SJCRH30 (cell line): ENCODE measurements around the gene ACSM6. TPM values are rescaled to one million over a fixed set of nuclear protein-coding genes. Genes with fewer than 3 reads are reported as not detected.
"Not testable (repeated sequence)": the region's sequence is repeated elsewhere in the genome, so short reads cannot be mapped to it uniquely, and the experiment has no call there.

Source experiments
- DNase-seq, 2 experiments: peaks; one replicate each; pipeline ENCODE4 v3.0.0-alpha.2; 2015 to 2020
- H3K27ac ChIP-seq: fragments of 250-450 bp; sonication (Bioruptor Pico); 2 replicates; pipeline ENCODE4 v1.5.1; 2020; ENCODE audit warnings: mild to moderate bottlenecking, moderate library complexity
- H3K27me3 ChIP-seq: fragments of 250-450 bp; sonication (Bioruptor Pico); 2 replicates; pipeline ENCODE4 v1.5.1; 2020; ENCODE audit warnings: mild to moderate bottlenecking, moderate library complexity
- H3K36me3 ChIP-seq: fragments of 250-450 bp; sonication (Bioruptor Pico); 2 replicates; pipeline ENCODE4 v1.5.1; 2020; ENCODE audit warnings: mild to moderate bottlenecking, moderate library complexity
- H3K4me1 ChIP-seq: fragments of 250-450 bp; sonication (Bioruptor Pico); 2 replicates; pipeline ENCODE4 v1.5.1; 2020; ENCODE audit warnings: mild to moderate bottlenecking, moderate library complexity
- H3K4me3 ChIP-seq: fragments of 250-450 bp; sonication (Bioruptor Pico); 2 replicates; pipeline ENCODE4 v1.5.1; 2020; ENCODE audit warnings: mild to moderate bottlenecking, moderate library complexity
- H3K9me3 ChIP-seq: fragments of 250-450 bp; sonication (Bioruptor Pico); replicated peaks from 2 replicates; pipeline ENCODE4 v1.5.1; 2020; ENCODE audit warnings: mild to moderate bottlenecking, moderate library complexity
- total RNA-seq: library from RNA; depleted of rRNA; stranded (reverse); fragments of >200 nt; shearing (Covaris generic); gene quantifications from 2 replicates; pipeline ENCODE4 v1.2.3, GENCODE V29; 2014

Gene ACSM6
- total RNA-seq, 1 experiment from 2014 or later: 0.08 TPM

DNA sequence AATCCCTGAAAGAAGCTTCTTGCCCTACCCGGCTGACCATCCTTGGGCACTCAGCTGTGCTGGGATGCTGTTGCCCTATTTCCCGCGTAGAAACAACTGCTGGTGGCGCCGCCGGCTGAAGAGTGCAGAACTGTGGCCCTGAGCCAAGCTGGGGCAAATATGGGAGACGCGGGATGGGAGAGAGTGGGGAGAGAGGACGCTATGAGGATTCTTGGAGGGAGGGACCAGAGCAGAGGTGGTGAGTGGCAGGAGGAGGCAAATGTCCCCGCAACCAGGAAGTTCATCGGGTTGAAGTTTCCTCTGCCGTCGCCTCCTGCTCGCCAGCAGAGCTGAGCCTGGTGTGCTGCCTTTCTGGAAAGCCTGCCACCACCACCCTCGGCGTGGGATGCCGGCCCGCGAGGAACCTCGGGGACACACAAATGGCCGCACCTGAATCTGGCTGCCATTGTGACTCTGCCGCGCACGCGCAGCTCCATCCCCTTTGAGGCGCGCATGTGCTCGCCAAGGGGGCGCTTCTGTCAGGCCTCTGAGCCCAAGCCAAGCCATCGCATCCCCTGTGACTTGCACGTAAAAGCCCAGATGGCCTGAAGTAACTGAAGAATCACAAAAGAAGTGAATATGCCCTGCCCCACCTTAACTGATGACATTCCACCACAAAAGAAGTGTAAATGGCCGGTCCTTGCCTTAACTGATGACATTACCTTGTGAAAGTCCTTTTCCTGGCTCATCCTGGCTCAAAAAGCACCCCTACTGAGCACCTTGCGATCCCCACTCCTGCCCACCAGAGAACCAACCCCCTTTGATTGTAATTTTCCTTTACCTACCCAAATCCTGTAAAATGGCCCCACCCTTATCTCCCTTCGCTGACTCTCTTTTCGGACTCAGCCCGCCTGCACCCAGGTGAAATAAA is 36.9 kb downstream of the ACSM6 start:
- Histone ChIP-seq H3K27ac (peak overlapping the region; percentile 96), H3K4me1 (peaks cover 31% of the 10 kb centered on the region)
- not testable (repeated sequence) for H3K27me3 ChIP-seq, H3K36me3 ChIP-seq, DNase-seq, H3K4me3 ChIP-seq, H3K9me3 ChIP-seq

DNA sequence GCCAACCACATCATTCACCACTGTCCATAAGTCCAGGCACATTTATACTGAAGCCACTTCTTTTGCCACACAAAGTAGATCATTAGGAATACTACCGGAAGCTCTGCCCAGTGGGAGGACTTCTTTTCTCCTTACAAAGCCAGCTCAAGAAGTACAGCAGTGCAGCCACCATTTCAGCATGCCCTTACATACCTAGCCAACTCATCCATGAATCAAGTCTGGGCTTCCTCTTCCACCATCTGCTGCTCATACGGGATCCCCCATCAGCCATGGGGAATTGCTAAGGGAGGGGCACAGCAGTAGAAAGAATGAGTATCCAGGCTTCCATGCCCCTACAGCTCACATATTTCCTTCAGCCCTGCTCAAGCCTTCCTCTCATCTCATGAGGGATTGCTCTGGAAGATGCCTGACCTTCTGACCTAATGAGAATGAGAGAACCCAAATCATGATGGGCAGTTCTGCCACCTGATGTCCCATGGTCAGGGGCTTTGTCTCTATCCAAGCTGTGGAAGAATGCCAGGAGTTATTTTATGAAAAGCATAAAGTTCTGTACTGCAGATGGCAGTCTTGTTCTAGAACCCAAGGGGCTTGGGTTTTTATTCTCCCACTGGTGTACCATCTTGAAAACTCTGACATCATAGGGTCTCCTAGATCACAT is 39.5 kb downstream of the ACSM6 start:
- H3K4me3 ChIP-seq: no peak overlapping the region
- peaks cover 27% of the 10 kb centered on the region for H3K4me1 ChIP-seq
- H3K27me3 ChIP-seq: no peaks in the 10 kb centered on the region
- H3K9me3 ChIP-seq: no peaks in the 10 kb centered on the region
- no peak for DNase-seq
- H3K36me3 ChIP-seq: no peaks in the 10 kb centered on the region
- H3K27ac ChIP-seq: no peak overlapping the region

DNA sequence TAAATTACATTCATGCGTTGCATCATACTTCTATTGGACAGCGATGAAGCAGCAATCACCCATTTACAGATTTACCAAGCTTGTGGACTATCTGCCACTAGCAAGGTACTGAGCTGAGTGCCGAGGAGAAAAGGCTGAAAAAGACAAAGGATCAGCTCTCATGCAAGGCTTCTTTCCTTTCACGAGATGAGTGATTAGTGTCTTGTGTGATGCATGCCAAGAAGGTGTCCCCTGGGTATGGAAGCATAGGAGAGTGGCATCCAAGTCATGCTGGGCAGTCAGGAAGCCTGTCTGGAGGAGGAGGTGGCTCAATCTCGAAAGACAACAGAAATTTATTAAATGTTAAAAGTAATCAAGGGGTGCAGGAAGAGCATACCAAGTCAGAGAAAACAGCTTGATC is 40.9 kb downstream of the ACSM6 start:
- DNase-seq: no peak
- H3K27ac ChIP-seq: no peak overlapping the region

DNA sequence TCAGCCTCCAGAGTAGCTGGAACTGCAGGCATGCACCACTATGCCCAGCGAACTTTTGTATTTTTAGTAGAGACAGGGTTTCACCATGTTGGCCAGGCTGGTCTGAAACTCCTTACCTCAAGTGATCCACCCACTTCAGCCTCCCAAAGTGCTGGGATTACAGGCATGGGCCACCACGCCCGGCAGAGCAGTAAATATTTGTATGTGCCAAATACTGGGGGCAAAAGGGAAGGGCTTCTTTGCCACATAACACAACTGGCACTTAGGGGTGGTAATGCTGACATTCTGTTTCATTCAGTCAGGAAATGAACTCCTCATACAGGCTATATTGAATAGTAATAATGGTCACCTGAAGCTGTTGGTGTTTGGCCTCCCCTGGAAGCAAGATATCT is 41.6 kb downstream of the ACSM6 start:
- Histone ChIP-seq H3K27ac (no peak overlapping the region), H3K27me3 (no peaks in the 10 kb centered on the region), H3K9me3 (no peaks in the 10 kb centered on the region), H3K4me3 (no peak overlapping the region), H3K4me1 (peaks cover 8% of the 10 kb centered on the region; the same call in 1 of the 2 replicates), H3K36me3 (no peaks in the 10 kb centered on the region; the same call in 1 of the 2 replicates)
- DNase-seq: no peak

More for the DNA sequence above, 40.9 kb downstream of the ACSM6 start:
- no peaks in the 10 kb centered on the region; the same call in 1 of the 2 replicates for H3K36me3 ChIP-seq
- H3K4me1 ChIP-seq: peaks cover 15% of the 10 kb centered on the region
- H3K4me3 ChIP-seq: no peak overlapping the region
- no peaks in the 10 kb centered on the region for H3K9me3 ChIP-seq
- no peaks in the 10 kb centered on the region for H3K27me3 ChIP-seq

DNA sequence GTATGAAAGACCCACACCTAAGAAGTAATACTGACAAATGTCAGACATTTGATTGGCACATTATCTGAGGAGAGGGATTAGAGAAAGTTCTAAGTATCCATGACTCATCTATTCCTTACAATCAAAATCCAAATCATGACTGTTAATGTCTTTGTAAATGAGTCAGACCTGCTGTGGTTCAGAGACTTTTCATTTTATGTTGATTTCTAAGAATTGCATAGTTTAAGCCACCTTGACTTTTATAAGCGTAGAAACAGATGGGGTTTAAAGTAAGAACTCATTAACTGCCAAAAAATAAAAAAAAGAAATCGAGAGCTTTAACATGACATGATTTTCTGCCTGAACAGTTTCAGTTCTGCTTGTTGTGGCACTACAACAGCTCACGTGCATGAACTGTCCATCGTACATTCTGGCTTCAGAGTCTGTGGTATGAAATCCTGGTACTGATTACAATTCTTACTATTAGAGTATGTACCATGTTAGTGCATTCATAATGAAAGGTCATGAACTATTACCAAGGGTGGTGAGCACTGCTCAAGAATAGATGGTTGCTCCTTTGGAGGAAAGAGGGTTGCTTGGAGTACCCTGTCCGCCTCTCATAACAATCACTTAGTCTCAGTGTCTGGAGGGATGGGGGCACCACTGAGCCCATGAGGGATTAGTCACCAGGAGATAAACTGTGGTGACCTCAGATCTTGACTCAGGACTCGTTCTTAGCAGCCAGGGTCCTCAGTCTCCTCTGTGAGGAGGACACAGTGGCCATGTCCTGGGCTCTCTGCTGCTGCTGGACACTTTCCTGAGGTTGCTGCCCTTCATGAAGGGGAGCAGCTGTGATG is 42.2 kb downstream of the ACSM6 start:
- Histone ChIP-seq H3K36me3 (no peaks in the 10 kb centered on the region; the same call in 1 of the 2 replicates), H3K27ac (no peak overlapping the region)

DNA sequence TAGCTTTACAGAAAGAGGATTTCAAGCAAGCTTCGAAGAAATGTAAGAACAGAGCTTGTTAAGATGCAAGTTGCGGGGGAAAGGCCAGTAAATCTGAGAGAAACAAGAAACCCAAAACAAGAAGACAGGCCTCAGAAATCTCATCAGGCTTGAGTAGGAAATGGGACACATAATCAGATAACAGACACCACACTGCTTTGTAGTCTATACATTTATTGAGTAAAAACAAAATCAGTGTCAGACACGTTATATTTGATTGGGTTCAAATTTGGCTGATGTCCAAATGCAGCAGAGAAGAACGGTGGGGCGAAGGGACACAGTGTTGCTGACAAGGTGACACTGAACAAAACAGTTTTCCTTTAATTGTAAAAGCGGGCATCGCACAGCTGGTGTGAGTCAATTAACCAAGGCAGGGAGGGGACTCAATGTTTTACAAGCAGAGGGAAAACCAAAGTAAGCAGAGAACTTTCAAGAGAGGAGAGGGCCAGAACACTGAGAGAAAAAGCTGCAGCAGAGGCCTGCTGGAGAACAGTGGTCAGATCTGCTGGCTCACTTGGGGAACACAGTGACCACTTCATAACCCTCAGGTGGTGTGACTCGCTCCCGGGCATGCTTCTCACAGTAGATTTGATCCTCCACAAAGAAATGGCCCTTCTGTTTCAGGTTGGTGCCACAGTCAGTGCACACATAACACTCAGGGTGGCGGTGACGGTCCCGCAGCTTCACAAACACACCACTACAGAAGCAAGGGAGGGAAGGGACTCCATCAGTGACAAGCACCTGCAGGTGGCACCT is 43.5 kb downstream of the ACSM6 start:
- Histone ChIP-seq H3K27me3 (no peaks in the 10 kb centered on the region), H3K27ac (no peak overlapping the region), H3K4me3 (no peak overlapping the region), H3K4me1 (peaks cover 12% of the 10 kb centered on the region; the same call in 1 of the 2 replicates), H3K36me3 (no peaks in the 10 kb centered on the region; the same call in 1 of the 2 replicates), H3K9me3 (no peaks in the 10 kb centered on the region)
- DNase-seq: no peak

More for the DNA sequence above, 42.2 kb downstream of the ACSM6 start:
- Histone ChIP-seq H3K4me3 (no peak overlapping the region), H3K4me1 (peaks cover 10% of the 10 kb centered on the region; the same call in 1 of the 2 replicates), H3K9me3 (no peaks in the 10 kb centered on the region), H3K27me3 (no peaks in the 10 kb centered on the region)
- no peak for DNase-seq

DNA sequence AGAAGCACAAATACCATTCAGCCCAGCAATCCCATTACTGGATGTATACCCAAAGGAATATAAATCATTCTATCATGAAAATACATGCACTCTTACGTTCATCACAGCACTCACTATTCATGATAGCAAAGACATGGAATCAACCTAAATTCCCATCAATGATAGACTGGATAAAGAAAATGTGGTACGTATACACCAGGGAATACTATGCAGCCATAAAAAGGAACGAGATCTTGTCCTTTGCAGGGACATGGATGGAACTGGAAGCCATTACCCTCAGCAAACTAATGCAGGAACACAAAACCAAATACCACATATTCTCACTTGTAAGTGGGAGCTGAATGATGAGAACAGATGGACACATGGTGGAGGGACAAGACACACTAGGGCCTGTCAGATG is 46.1 kb downstream of the ACSM6 start:
- H3K36me3 ChIP-seq, DNase-seq: not testable (repeated sequence)

DNA sequence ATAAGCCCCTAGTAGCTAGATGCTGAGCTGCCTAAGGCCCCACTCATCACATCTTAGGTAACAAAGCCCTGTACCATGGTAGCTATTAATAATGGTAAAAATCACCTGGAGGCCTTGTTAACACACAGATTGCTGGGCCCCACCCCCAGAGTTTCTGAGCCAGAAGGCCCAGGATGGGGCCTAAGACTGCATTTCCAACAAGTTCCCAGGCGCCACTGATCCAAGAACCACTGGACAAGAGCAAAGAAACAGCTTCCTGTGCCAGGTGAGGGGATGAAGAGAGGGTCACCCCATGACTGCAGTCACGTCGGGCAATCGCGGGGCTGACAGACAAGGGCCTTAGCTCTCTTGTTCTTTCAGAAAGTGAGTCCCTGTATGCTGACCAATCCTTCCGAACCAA is 46.8 kb downstream of the ACSM6 start:
- H3K4me1 ChIP-seq: peaks cover 10% of the 10 kb centered on the region; the same call in 1 of the 2 replicates
- no peaks in the 10 kb centered on the region for H3K9me3 ChIP-seq
- DNase-seq: no peak
- no peaks in the 10 kb centered on the region for H3K27me3 ChIP-seq
- no peak overlapping the region for H3K4me3 ChIP-seq
- no peaks in the 10 kb centered on the region; the same call in 1 of the 2 replicates for H3K36me3 ChIP-seq
- no peak overlapping the region for H3K27ac ChIP-seq

More for the DNA sequence above, 46.1 kb downstream of the ACSM6 start:
- not testable (repeated sequence) for H3K9me3 ChIP-seq, H3K27me3 ChIP-seq, H3K4me3 ChIP-seq, H3K27ac ChIP-seq
- H3K4me1 ChIP-seq: peaks cover 12% of the 10 kb centered on the region; the same call in 1 of the 2 replicates

DNA sequence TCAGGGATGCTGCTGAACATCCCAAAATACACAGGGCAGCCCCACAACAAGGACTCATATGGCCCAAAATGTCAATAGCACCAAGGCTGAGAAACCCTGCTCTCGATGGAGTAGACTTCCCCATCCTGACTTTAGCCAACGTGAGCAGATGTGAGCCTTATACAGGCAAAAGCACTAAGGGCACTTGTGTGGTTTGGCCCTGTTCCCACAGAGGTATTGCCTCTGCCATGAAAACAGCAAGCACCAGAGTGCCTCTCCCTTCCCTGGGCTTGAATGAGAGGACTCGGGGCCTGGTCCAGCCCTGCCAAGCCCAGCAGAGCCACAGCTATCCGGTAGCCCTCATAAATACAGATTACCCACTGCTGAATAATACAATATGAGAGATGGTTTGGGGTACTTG is 47.5 kb downstream of the ACSM6 start:
- DNase-seq: peak; percentile 41 to 55
- no peaks in the 10 kb centered on the region for H3K27me3 ChIP-seq
- peaks cover 6% of the 10 kb centered on the region; the same call in 1 of the 2 replicates for H3K4me1 ChIP-seq
- H3K9me3 ChIP-seq: no peaks in the 10 kb centered on the region
- no peak overlapping the region for H3K27ac ChIP-seq
- no peak overlapping the region for H3K4me3 ChIP-seq
- H3K36me3 ChIP-seq: no peaks in the 10 kb centered on the region; the same call in 1 of the 2 replicates

DNA sequence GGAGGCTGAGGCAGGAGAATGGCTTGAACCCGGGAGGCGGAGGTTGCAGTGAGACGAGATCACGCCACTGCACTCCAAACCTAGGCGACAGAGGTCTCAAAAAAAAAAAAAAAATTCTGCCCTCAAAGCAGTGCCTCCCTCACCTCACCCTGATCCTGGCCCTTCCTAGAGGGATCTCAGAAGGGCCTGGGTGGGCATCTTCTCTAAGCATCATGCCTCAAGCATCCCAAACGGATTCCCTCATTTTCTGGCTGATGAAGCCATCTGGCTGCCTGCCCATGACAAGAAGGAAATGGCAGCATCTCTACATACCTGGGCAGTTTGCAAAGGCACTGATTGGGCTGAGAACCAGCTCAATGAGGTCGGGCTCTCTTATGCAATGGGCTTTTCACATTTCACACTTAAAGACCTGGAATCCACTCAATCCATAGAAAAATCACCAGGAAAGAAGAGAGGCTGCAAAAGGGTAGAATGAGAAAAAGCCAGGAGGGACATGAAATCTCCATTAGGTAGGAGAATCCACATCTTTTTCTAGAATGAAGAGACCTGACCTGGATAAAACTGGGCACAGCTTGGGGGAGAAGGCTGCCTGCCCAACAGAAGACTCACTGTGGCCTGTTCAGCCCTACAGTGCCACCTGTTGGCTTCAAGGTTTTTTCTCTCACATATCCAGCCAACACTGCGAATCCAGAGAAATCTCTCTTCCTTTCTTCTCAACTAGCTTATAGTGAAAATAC is 48.7 kb downstream of the ACSM6 start:
- DNase-seq: peak; percentile 56 to 73
- peaks cover 4% of the 10 kb centered on the region; the same call in 1 of the 2 replicates for H3K4me1 ChIP-seq
- H3K27ac ChIP-seq: no peak overlapping the region
- no peaks in the 10 kb centered on the region for H3K27me3 ChIP-seq
- no peaks in the 10 kb centered on the region for H3K9me3 ChIP-seq
- H3K36me3 ChIP-seq: no peaks in the 10 kb centered on the region; the same call in 1 of the 2 replicates
- H3K4me3 ChIP-seq: no peak overlapping the region

DNA sequence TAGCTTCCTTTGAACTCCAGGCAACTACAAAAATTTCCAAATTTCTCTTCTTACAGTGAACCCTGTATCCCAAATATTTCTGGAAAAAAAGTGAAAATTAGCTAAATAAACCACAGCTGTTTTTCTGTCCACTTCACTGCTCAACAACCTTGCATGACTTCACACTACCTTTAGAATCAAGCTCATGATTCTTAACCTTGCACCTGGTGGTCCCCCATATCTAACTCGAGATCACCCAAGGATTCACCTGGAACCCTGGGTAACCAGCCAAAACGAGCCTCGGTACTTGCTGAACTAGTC is 49.2 kb downstream of the ACSM6 start:
- no peak for DNase-seq
- Histone ChIP-seq H3K4me1 (peaks cover 4% of the 10 kb centered on the region; the same call in 1 of the 2 replicates), H3K4me3 (no peak overlapping the region), H3K36me3 (no peaks in the 10 kb centered on the region; the same call in 1 of the 2 replicates), H3K27ac (no peak overlapping the region), H3K27me3 (no peaks in the 10 kb centered on the region), H3K9me3 (no peaks in the 10 kb centered on the region)

DNA sequence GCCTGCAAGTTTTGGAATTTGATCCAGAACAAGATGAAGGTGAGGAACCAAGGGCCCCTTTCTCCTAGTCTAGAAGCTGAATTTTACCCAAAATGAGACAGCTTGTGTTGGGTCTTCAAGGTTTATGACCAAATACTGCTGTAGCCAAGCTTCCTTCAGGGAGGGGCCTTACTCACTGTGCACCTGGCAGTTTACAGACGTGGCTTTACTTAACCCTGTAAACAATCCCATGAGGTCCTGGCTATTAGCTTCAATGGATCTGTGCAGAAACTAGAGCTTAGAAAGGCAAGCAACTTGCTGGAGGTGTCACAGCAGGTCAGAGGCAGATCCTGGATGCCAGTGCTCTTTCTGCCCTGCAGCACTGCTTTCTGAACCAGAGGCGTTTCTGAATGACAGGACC is 50.1 kb downstream of the ACSM6 start:
- Histone ChIP-seq H3K36me3 (no peaks in the 10 kb centered on the region; the same call in 1 of the 2 replicates), H3K4me1 (peaks cover 4% of the 10 kb centered on the region; the same call in 1 of the 2 replicates), H3K27ac (no peak overlapping the region), H3K27me3 (no peaks in the 10 kb centered on the region), H3K9me3 (no peaks in the 10 kb centered on the region), H3K4me3 (no peak overlapping the region)
- DNase-seq: no peak

DNA sequence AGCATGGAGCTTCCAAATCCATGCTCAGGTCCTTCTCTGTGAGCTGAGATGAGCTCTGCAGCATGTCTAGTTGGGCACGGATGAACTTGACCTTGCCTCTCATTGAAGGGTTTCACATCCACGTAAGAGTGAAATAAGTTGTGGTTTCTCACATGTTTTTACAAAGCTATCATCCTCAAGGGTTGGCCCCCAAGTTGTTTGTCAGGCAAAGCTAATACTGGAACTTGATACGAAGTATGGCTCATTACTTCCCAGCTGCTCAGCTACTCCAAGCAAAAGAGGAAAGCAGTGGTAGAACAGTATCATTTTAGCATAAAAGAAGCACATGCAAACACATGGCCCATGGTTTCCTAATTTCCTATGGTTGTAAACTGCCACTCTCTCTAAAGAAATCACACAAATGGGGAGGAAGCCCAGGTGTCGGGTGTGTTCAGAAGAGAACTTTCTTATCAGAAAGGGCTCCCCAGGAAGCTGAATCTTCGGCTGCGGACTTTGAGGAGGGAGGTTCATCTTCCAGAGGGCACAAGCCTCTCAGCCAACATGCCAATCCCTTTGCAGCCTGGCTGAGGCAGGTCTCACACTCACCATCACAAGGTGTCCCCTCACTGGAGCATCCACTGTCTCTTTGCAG is 51.5 kb downstream of the ACSM6 start:
- H3K27ac ChIP-seq: no peak overlapping the region
- no peak for DNase-seq
- H3K9me3 ChIP-seq: no peaks in the 10 kb centered on the region
- peaks cover 4% of the 10 kb centered on the region; the same call in 1 of the 2 replicates for H3K4me1 ChIP-seq
- H3K36me3 ChIP-seq: no peaks in the 10 kb centered on the region
- no peak overlapping the region for H3K4me3 ChIP-seq
- H3K27me3 ChIP-seq: no peaks in the 10 kb centered on the region
